CD4-positive, alpha-beta T cell treated with Interferon gamma for 1 hour (primary cell): Measurements from ENCODE around the gene ASPHD2.

Source experiments
- DNase-seq: peaks from one replicate; pipeline ENCODE4 v3.0.0-alpha.2; 2020

The ASPHD2 gene

GRCh38 chr22:26447584-26448329, 18.7 kb downstream of the ASPHD2 start:
- DNase-seq = no peak

GRCh38 chr22:26448334-26448733, 19.3 kb downstream of the ASPHD2 start:
- no peak for DNase-seq

DNA sequence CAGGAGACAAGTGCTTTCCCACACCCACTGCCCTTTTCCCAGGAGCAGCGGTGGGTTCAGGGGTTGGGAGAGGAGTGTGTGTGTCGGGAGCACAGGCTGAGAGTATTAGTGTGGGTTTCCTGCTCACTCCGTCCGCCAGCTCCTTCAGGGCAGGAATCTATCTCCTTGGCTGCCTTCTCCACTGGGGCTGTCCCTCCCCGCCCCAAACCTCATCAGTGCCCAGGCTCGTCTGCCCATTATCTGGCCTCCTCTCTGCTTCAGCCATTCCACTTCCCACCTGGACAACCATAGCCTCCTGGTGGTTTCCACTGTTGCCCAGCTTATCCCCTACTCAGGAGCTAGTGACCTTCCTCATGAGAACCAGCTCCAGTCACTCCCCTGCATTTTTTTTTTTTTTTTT, 19.9 kb downstream of the ASPHD2 start:
- no peak for DNase-seq

GRCh38 chr22:26450453-26451185, 21.6 kb downstream of the ASPHD2 start:
- DNase-seq = no peak

DNA sequence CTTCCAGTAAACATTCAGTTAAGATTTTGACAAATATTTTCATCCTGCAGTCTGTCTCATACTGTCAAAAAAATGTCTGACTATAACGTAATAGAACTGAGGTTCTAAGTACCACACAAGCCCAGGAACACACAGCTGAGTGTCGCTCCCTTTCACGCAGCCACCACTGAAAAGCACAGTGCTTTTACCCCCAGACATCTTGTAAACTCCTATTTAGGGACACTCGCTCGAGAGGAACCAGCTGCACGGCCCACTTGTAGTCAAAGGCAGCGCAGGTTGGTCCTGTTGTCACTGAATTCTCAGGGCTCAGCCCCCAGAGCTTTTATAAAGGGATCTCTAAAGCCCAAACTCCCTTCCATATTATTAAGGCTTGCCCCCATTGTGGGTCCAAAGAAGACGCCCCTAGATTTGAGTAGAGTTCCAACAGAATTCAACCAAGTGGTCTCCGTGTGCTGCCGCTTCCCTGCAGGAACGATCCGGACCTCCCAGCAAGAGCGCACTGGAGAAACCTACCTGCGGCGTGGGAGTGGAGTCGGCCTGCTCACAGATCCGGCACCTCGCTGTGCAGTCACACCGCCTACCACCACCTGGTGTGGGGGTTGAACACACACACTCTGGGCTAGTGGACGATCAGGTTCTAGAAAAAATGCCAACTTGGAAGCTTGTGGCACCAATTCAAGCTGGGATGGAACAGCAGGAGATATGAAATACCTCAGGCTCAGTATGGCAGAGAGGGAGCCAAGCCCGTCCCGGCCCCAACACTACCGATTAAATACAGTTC, 23.4 kb downstream of the ASPHD2 start:
- DNase-seq = no peak

- DNase-seq = no peak
Measured at GRCh38 chr22:26453216-26453615, 24.2 kb downstream of the ASPHD2 start.

DNA sequence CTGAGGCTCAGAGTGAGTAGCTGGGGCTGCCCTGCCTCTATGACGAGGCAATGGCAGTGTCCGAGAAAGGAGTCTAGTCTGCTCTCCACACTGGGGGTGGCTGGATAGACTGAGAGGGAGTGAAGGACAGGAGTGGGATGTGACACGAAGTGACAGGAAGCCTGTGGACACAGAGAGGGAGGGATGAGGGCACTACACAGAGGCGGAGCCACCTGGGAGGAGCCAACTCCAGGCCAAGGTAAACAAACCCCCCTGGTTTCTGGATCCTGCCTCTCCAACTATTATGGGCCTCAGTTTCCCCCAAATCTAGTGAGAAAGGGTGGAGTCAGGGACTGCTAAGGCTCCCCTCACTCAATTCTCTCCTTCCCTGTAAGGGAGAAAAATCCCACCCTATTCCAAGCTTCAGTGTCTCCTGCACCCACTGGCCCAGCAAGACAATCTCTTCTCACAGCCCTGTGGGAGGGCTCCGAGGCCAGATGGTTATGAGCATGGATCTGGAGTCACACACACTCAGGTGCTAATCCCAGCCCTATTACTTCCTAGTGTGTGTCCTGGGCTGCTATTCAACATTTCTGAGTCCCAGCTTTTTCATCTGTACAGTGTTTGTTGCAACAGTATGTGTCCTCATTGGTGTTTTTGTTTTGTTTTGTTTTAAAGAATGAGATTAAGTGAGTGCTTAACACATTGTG, 24.9 kb downstream of the ASPHD2 start:
- DNase-seq = no peak

DNA sequence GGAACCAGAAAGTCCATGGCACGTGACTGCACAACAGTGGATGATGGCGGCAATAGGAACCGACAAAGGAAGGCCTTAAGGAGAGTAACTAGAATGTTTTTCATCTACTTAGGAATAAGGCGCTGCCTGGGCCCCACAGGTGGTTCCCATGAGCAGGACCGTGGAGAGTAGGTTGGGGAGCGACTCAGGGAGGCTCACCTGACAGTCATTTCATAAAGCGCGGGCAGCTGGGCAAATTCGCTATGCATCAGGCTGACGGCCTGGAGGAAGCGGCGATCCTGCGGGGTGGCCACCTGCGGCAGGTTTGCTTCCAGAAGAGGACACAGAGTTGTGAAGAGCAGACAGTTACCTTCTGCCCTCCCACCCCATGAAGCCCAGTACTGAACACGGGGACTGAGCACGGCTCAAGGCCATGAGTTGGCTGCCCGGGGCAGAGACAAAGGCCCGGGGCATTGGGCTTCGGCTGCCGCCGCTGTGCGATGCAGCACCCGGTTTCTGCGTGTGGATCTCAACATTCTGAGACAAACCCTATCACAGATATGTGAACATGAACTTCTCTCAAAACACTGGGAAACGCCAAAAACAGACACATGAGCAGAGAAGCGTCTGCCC, 28.7 kb downstream of the ASPHD2 start:
- no peak for DNase-seq

DNA sequence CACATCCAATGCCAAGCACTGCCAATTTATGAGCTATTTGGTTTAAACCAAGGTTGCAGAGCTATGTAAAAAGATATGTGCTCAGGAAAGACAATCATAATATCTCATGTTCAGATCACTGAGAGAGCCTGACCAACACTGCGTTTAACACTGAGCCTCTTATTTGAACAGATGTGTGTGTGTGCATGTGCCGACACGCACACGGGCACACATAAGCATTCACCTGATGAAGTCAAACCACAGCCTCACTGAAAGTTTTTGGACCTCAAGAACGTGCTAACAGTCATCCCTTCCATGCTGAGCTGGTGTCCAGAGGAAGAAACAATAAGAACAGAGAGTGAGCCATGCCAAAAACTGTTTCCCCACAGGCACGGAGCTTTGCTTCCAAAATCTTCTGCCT, 31.1 kb downstream of the ASPHD2 start:
- DNase-seq = no peak

DNA sequence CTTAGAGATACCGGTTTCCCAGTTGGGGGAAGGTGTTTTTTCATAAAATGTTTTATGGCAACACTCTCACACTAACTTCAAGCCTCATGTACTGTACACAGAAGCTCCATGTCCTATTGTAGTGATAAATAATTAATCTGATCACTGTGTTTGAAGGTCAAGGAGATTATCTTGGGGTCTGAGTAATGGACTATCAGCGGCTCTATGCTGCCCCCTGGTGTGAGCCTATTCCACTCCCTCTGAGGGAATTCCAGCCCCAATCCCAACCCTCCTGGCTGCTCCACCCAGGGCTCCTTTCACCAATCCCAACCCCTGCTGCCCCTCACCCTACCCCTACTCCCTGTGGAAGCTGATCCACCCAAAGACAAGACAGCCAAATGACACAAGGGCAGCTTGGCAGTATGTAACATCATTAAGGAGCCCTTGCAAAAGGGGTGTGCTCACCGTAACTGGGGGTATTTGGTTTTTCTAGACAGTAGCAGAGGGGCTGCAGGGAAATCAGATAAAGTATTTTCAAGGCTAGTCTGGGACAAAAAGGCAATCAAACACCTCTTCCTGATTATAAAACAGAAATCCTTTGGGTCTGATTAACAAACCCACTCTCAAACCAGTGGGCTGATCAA, 32.2 kb downstream of the ASPHD2 start:
- peak; percentile 6 for DNase-seq

DNA sequence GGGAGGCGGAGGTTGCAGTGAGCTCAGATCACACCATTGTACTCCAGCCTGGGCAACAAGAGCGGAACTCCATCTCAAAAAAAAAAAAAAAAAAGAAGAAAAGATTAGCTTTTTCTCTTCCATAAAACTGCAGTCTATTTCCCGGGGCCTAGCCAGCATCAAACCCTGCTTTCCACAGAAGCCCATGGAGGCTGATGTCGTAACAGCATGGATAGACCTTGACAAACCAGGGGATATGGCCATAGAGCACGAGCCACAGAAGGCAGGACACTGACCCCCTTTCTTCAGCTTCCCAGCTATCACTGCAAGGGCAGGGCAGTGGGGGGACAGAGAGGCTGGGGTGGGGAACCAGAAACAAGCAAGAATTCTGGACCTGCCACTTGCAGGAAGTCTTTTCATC, 33.0 kb downstream of the ASPHD2 start:
- no peak for DNase-seq

- DNase-seq = no peak
Measured at GRCh38 chr22:26462641-26463040, 33.6 kb downstream of the ASPHD2 start.

DNA sequence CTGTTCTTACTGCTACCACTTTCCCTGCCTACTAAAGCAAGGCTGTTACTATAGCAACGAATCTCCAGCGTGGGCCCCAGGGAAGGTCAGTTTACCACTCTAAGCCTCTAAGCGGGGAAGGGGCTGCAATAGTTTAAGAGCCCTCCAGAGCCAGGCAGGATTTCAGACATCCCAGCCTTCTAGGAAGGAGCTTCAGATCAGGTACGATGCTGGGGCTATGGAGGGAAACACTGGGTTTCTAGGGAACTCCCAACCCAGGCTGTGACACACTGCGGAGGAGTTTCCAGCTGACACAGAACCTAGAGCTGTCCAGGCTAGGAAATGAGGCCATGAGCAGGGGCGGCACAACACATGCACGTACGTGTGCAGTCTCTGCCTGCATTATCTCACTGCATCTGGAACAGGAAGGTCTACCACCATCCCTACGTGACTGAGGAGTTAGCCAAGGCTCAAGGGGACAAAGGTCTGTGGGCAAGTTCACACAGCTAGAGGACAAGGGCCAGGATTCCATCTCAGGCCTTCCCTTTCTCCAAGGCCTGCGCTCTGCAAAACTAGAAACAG, 34.1 kb downstream of the ASPHD2 start:
- no peak for DNase-seq

GRCh38 chr22:26463688-26464087, 34.6 kb downstream of the ASPHD2 start:
- no peak for DNase-seq

- DNase-seq = no peak
Measured at GRCh38 chr22:26464312-26464711, 35.3 kb downstream of the ASPHD2 start.

DNA sequence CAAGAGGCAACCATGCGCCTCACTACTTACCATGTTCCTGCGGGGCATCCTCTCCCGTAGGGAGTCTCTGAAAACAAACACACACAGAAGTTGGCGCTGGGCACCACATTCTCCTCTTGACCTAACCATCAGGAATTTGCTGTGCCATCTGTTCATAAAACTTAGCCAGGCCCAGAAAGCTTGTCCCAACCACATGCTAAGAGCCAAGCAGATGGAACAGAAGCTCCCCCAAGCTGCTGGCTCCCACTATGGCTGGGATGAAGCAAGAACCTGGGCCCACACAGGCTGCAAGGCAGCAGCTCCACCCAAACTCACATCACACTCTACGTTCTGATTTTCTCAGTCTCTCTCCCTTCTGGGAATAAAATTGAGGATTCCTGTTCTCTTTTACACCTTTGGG, 37.1 kb downstream of the ASPHD2 start:
- no peak for DNase-seq

DNA sequence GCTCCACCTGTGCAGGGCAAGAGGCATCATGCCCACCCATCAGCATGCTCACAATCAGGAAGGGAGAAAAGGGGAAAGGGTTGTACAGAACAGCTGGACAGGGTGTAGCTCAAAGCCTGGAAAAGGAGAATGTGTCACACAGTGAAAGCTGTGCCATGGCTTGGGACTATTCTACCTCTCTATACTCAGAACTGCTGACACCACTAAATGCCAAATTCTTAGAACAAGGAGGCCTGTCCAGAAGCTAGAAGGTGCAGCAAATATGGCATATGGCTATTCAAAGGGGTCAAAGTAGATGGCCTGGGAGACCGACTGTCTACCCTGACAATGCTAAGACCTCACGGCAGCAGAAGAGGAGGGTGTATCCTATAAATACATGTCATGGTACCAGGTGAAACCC, 41.7 kb downstream of the ASPHD2 start:
- DNase-seq = no peak

DNA sequence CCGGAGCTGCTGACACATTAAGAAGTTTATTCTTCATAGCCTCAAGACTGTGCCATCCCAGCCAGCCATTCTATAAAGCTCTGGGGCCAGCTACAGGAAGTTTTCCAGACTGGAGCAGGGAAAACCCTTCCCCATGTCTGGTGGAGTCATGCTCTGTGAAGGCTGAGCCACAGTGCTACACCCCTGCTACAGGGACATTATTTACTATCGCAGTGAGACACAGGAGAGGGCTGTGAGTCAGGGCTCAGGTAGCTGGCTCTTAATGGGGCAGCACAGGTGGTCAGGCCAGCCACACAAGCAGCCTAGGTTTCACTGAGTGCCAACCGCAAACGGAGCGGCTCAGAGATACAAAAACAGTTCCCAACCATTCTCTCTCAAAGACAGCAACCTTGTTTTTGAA, 42.5 kb downstream of the ASPHD2 start:
- DNase-seq = no peak

GRCh38 chr22:26474682-26475081, 45.6 kb downstream of the ASPHD2 start:
- no peak for DNase-seq

DNA sequence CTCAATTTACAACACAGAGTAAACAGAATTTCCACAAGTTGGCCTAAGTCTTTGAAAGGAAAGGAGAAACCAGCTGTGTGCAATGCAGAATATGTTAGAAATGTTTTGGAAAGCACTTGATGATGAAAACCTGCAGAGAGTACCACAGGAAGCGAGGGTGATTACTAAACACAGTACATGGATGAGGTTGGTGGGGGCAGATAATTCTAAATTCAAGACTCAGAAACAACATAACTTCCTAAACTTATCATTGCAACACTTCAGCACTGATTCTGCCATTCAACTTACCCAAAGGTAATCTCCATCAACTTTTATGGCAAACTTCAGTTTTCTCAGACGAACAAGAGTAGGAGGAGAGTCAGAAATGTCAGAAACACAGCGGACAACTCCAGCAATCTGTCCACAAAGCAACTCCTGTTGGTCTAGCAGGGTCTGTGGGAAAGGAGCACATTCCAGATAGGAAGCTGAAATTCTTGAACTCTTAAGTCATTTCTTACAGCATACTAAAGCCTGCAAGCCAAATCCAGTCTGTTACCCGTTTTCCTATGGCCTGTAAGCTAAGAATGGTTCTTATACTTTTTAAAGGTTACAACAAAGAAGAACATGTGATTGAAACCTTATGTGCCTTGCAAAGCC, 47.8 kb downstream of the ASPHD2 start:
- DNase-seq = no peak

GRCh38 chr22:26477341-26477731, 48.3 kb downstream of the ASPHD2 start:
- DNase-seq = no peak
